Ovary (tissue), 9 donors: ENCODE data around the gene CDK15. TPM values are rescaled to one million over a fixed set of nuclear protein-coding genes. Genes with fewer than 3 reads are reported as not detected.

Experiments used
- DNase-seq, 5 donors: peaks; one replicate each; pipeline ENCODE4 v3.0.0-alpha.2; 2019 to 2020
- H3K27ac ChIP-seq, 2 donors: fragments of 200-600 bp; one replicate each; pipeline versions ENCODE4 v1.5.1 to v1.8.0; 2019 to 2022
- H3K27me3 ChIP-seq: fragments of 200-600 bp; one replicate; pipeline ENCODE4 v1.8.0; 2022
- H3K36me3 ChIP-seq: fragments of 200-600 bp; sonication (generic); one replicate; pipeline ENCODE4 v1.5.1; 2019
- H3K4me1 ChIP-seq: one replicate; pipeline ENCODE4 v1.8.1; 2013; ENCODE audit warnings: mild to moderate bottlenecking, moderate library complexity; ENCODE audit not compliant: insufficient read depth
- H3K4me3 ChIP-seq: fragments of 200-600 bp; sonication (generic); one replicate; pipeline ENCODE4 v1.5.1; 2017
- H3K9me3 ChIP-seq, 2 donors: fragments of 200-600 bp in 1 of 2; sonication (generic) in 1 of 2; one replicate each; pipeline versions ENCODE4 v1.5.1 to v1.8.1; 2013 to 2019; ENCODE audit warnings: mild to moderate bottlenecking in 1 of 2, moderate library complexity in 1 of 2
- EP300 ChIP-seq: sonication (generic); formaldehyde crosslinking; IDR thresholded peaks from one replicate; pipeline ENCODE4 v1.6.1; 2017; ENCODE audit warnings: antibody characterized with exemption
- POLR2A ChIP-seq: fragments of 450-650 bp; IDR thresholded peaks from one replicate; pipeline ENCODE4 v1.6.1; 2017; ENCODE audit warnings: antibody characterized with exemption, mild to moderate bottlenecking, moderate library complexity
- WGBS, 3 donors: extraction: QIAGEN DNeasy Blood & Tissue Kit in 1 of 3; methylation state at CpG; one replicate each; pipeline versions ENCODE4 v1.1.5 to v1.1.7; 2013 to 2017; 5-methylcytosine and 5-hydroxymethylcytosine counted together
- intact Hi-C, 4 donors: fragments of 100-400 bp; cut with DNase I; formaldehyde crosslinking; loops; one replicate each; pipeline versions ENCODE4 v1.11.0 to v1.15.1; 2022 to 2023
- polyA plus RNA-seq, 2 donors: library from polyadenylated mRNA; stranded (reverse); fragments of 200-250 nt in 1 of 2; fragments of 350-450 nt in 1 of 2; fragmentation: Illumina TruSeq in 1 of 2; extraction: RNeasy Lipid Tissue Mini Kit (QIAGEN cat#74804) in 1 of 2; gene quantifications; one replicate each; pipeline ENCODE4 v1.2.3, GENCODE V29; 2013 to 2014
- total RNA-seq, 7 donors: library from RNA; depleted of rRNA in 2 of 7; stranded (reverse); fragments of >200 nt in 2 of 7; fragmentation: NEBNext Ultra II Directional in 3 of 7; extraction: Animal tissue kit (Norgen Biotek cat#: 25700) in 3 of 7; gene quantifications; one replicate each; pipeline versions ENCODE4 v1.1.0 to v1.2.4, GENCODE V29; 2016 to 2023
- TF ChIP-seq, protein P1 (sequence below), 3 donors: fragments of 450-650 bp in 2 of 3; fragments of 200-600 bp in 1 of 3; IDR thresholded peaks; one replicate each; pipeline versions ENCODE4 v1.5.1 to v1.8.0; 2016 to 2022; ENCODE audit warnings: antibody characterized with exemption in 3 of 3, mild to moderate bottlenecking in 1 of 3
- donor health status: DM: no; HTN: no; CAD: no; lungs with moderate emphysema.
- donor health status: DM: no; HTN: no; CAD: no.
- donor health status: Bipolar disorder and iron deficiency.
- donor health status: DM: yes; HTN: yes; CAD: no.
- donor health status: DM: no; HTN: no; CAD: no.
- donor health status: DM: yes; HTN: yes; CAD: no.

The CDK15 gene
- total and polyA plus RNA-seq, 9 donors: 3.7 to 14.9 (median 5.3) TPM

DNA sequence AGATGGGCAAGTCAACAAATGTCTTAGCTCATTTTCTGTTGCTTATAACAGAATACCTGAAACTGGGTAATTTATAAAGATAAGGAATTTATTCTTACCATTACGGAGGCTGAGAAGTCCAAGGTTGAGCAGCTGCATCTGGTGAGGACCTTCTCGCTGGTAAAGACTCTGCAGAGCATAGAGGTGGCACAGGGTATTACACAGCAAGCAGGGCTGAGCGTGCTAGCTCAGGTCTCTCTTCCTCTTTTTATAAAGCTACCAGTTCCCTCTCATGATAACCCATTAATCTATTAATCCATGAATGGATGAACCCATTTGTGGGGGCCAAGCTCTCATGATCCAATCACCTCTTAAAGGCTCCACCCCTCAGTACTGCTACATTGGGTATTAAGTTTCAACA is 109.1 kb downstream of the CDK15 start:
- DNase-seq: no peak
- Histone ChIP-seq H3K4me3 (no peak overlapping the region), H3K27ac (no peak overlapping the region), H3K36me3 (no peaks in the 10 kb centered on the region), H3K9me3 (no peaks in the 10 kb centered on the region), H3K4me1 (peaks cover 2% of the 10 kb centered on the region), H3K27me3 (no peaks in the 10 kb centered on the region)
- intact Hi-C loops: no loop called here
- 96 to 97% (median 97%) methylated on average over 3 of the region's 3 CpGs for WGBS, 3 donors
- TF ChIP-seq EP300 (no peak), POLR2A (no peak)
- TF ChIP-seq, protein P1, sequence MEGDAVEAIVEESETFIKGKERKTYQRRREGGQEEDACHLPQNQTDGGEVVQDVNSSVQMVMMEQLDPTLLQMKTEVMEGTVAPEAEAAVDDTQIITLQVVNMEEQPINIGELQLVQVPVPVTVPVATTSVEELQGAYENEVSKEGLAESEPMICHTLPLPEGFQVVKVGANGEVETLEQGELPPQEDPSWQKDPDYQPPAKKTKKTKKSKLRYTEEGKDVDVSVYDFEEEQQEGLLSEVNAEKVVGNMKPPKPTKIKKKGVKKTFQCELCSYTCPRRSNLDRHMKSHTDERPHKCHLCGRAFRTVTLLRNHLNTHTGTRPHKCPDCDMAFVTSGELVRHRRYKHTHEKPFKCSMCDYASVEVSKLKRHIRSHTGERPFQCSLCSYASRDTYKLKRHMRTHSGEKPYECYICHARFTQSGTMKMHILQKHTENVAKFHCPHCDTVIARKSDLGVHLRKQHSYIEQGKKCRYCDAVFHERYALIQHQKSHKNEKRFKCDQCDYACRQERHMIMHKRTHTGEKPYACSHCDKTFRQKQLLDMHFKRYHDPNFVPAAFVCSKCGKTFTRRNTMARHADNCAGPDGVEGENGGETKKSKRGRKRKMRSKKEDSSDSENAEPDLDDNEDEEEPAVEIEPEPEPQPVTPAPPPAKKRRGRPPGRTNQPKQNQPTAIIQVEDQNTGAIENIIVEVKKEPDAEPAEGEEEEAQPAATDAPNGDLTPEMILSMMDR (IDR thresholded peaks at IDR 0.05): no peak

DNA sequence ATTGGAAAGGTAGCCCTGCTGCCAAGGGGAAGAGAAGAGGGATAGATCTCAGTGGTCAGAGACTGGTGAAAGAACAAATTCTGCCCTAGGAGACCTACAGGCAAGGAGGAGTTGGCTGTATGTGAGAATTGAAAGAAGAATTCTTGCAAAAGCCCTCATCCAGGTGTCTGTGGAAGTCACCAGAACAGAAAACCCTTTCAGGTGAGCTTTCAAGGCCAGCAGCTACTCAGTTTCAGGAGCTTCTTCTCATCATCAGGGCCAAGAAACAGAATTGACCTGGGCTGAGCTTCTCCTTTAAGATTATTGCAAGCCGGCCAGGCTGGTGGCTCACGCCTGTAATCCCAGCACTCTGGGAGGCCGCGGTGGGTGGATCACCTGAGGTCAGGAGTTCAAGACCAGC is 110.2 kb downstream of the CDK15 start:
- Histone ChIP-seq H3K36me3 (no peaks in the 10 kb centered on the region), H3K9me3 (no peaks in the 10 kb centered on the region), H3K27me3 (no peaks in the 10 kb centered on the region), H3K4me1 (peaks cover 1% of the 10 kb centered on the region), H3K4me3 (no peak overlapping the region), H3K27ac (no peak overlapping the region)
- 91 to 98% (median 95%) methylated on average over 4 of the region's 4 CpGs for WGBS, 3 donors
- no peak for DNase-seq
- intact Hi-C loops: no loop called here
- TF ChIP-seq POLR2A (no peak), EP300 (no peak)
- TF ChIP-seq, protein P1 (IDR thresholded peaks at IDR 0.05): no peak

DNA sequence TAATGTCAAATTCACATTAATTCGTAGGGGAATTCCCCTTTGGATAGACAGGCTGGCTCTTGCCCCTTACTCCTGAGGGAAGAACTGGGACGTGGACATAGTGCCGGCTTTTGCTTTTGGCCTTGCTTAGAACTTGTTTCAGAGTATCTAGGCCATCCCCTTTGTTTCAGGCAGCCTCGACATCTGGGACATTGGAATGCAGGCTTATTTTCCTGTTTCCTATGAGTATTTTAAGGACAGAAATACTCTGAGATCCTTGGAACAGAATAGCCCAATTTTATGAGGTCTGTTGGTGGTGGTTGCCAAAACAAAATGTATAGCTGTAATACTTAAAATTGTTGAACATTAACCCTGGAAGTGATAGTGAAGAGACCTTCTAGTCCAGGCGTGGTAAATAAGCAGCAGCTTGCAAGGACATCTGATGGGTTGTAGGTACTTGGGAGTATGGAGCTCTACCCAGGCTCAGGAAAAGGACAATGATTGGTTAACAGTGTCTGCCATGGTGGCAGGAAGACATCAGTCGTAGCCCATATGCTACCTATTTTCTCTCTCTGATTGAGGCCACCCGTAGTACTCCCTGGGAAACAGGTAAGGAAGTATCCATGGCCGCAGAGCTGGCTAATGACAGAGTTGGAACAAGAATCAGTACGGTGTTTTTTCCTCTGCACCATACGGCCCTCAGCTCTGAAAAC is 112.4 kb downstream of the CDK15 start:
- 64 to 68% (median 66%) methylated on average over 10 of the region's 10 CpGs for whole genome bisulfite sequencing, 3 donors
- no peak for TF ChIP-seq POLR2A
- TF ChIP-seq, protein P1 (IDR thresholded peaks at IDR 0.05): no peak
- no peak for TF ChIP-seq EP300
- intact Hi-C loops: no loop called here

DNA sequence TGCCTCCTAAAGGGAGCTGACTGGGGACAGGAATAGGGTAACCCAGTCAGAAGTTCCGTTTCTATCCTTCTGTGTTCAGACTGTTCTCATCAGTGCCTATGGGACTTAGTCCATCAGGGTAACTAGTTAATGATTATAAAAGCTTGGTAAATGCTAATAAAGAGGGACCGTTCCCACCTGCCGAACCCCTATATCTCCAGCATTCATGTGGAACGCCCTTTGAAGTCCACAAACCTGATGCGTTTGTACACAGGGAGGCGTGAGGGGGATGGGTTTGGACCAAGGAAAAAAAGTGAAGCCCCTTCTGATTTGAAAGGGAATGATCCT is 112.9 kb downstream of the CDK15 start:
- no peaks in the 10 kb centered on the region for H3K27me3 ChIP-seq
- no peak for TF ChIP-seq POLR2A
- TF ChIP-seq, protein P1 (IDR thresholded peaks at IDR 0.05): no peak
- TF ChIP-seq EP300: no peak
- no peaks in the 10 kb centered on the region for H3K9me3 ChIP-seq
- WGBS, 3 donors: 94 to 97% (median 95%) methylated on average over 6 of the region's 6 CpGs
- H3K4me3 ChIP-seq: no peak overlapping the region
- DNase-seq: no peak
- intact Hi-C loops: no loop called here
- H3K4me1 ChIP-seq: no peaks in the 10 kb centered on the region
- no peak overlapping the region for H3K27ac ChIP-seq
- no peaks in the 10 kb centered on the region for H3K36me3 ChIP-seq

More for the DNA sequence above, 112.4 kb downstream of the CDK15 start:
- DNase-seq: no peak
- Histone ChIP-seq H3K9me3 (no peaks in the 10 kb centered on the region), H3K27me3 (no peaks in the 10 kb centered on the region), H3K4me1 (no peaks in the 10 kb centered on the region), H3K4me3 (no peak overlapping the region), H3K36me3 (no peaks in the 10 kb centered on the region), H3K27ac (no peak overlapping the region)
